Non-pigmented ciliary epithelial cell (primary cell): ENCODE results near the gene BCL2L1.
"Not testable (repeated sequence)": the region's sequence is repeated elsewhere in the genome, so short reads cannot be mapped to it uniquely, and the experiment has no call there.

Experiments
- DNase-seq: peaks from one replicate; pipeline ENCODE4 v3.0.0-alpha.2; 2010; ENCODE audit warnings: low read depth

The BCL2L1 gene

DNA sequence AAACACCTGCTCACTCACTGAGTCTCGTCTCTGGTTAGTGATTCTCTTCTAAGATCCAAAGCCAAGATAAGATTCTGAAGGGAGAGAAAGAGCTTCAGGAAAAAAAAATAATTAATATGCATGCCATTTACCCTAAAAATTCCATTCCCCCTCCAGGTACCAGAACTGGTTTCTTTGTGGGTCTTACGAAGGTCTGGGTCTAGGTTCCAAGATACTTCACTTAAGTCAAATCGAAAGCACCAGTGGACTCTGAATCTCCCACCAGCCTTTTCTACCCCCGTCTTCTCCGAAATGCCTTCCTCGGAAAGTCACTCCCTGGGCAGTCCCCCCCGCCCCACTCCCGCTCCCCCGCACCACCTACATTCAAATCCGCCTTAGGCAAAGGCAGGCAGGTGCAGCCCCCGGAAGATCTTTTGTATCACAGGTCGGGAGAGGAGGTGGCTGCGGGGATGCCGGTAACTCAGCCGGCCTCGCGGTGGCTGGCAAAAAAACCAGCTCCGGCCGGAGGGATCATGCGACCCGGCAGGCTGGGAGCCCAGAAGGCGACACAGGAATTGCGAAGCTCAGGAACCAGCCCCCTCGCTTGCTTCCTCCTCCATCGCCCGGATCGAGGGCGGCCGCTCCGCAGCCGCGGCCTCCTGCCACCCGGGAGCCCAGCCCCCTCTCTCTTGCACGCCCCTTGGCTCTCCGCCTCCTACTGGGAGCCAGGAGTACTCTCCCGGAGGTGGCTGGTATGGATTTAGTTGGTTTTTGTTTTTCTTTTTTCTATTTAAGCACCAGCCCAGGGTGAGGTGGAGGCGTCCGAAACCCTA is at the start of gene BCL2L1:
TSS of gene BCL2L1 (minus strand) at position 612 of the 812 bp plus-strand sequence. CDS start 650 bp downstream, outside the sequence.
- no peak for DNase-seq

- DNase-seq: no peak
Measured at GRCh38 chr20:31770243-31770642, 47.6 kb upstream of the BCL2L1 start.

GRCh38 chr20:31769681-31770080 is 47.0 kb upstream of the BCL2L1 start:
- DNase-seq: no peak

- DNase-seq: no peak
Measured at GRCh38 chr20:31767805-31768204, 45.1 kb upstream of the BCL2L1 start.

GRCh38 chr20:31764641-31765305 is 42.1 kb upstream of the BCL2L1 start:
- no peak for DNase-seq

DNA sequence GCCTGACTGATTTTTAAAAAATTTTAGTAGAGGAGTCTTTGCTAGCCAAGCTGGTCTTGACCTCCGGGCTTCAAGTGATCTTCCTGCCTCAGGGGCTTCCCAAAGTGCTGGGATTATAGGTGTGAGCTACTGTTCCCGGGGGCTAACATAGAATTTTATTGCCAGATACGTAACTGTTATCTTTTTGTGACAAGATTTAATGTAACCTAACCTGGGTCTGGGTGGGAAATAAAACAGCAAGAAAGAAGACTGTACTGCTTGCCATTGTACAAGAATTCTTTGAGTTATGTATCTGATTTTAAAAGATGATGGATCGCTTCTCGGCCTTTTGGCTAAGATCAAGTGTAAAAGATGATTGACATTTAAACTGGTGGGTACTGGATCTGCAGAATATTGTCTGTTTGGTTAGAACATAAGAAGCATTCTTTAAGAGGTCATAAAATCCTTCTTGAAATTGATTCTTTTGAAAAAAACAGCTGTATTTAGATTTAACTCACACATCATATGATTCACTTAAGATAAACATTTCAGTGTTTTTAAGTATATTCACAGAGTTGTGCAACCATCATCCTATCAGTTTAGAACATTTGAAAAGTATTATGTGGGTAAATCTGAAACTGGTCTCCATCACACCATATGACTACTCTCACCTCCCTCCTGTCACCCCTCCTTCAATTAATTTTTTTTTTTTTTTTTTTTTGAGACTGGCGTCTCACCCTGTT is 38.0 kb upstream of the BCL2L1 start:
- no peak for DNase-seq

- DNase-seq: no peak
Measured at GRCh38 chr20:31759836-31760518, 37.3 kb upstream of the BCL2L1 start.

DNA sequence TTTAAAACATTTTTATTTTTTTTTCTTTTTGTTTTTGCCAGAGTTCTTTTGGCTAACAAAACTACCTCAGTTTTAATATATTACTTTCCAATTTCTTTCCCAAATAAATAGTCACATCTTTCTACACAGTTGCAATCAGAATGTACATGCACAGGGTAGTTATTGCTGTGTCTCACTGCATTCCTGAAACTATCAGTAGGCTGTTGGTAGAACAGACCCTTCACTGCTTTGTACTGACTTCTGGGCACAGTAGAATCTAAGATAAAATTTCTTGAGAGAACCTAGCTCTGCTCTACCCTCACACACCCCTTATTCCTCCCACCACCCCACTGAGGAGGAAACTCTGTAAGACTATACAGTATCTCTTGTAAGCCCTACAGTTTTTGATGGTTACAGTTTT is 36.3 kb upstream of the BCL2L1 start:
- no peak for DNase-seq

DNA sequence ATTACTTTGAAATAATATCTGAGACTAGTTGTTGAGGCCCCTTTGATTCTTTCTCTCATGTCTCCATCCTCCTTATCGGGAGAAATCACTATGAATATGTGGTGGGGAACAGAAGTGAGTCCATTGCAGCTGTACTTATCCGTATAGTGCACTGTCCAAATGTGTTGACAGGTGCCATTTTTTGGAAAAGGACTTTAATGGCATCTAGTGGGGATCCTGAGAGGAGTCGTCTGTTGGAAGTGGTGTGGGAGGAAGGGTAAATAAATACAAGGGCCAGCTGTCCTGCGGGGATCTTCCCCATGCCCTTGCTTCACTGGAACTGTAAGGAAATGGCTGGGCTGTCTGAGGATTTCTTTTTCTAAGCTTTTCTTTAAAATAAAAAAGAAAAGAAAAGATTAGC is 35.9 kb upstream of the BCL2L1 start:
- no peak for DNase-seq

DNA sequence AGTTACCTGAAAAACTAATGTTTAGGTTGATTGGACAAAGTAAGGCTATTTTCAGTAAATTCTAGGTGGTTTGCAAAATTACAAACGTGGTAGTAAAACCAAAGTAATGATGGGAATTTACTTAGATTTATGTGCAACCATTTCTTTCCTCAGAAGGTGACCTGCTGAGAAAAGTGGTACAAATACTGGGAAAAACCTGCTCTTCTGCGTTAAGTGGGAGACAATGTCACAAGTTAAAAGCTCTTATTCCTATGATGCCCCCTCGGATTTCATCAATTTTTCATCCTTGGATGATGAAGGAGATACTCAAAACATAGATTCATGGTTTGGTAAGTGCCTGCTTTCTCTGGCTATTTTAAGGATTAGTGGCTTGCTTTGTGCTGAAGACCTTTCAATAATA is 34.6 kb upstream of the BCL2L1 start:
- no peak for DNase-seq

DNA sequence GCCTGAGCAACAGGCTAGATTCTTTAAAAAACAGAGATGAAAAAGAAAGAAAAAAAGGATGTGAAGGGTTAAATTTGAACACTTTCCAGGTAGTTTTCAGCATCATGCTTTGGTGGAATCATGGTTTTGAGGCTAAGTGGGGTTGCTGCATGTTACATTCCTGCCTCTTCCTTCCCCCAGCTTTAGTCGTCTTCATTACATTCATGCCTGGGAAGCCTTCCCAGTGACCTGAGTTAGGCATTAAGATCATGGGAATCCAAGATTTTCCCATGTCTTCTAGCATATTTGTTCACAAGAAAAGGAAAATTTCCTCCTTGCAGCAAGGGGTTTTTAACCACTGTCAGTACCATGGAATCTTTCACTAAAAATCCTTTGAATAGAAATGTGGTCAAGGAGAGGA is 28.5 kb upstream of the BCL2L1 start:
- peak; percentile 34 for DNase-seq

GRCh38 chr20:31749223-31749622 is 26.6 kb upstream of the BCL2L1 start:
- no peak for DNase-seq

DNA sequence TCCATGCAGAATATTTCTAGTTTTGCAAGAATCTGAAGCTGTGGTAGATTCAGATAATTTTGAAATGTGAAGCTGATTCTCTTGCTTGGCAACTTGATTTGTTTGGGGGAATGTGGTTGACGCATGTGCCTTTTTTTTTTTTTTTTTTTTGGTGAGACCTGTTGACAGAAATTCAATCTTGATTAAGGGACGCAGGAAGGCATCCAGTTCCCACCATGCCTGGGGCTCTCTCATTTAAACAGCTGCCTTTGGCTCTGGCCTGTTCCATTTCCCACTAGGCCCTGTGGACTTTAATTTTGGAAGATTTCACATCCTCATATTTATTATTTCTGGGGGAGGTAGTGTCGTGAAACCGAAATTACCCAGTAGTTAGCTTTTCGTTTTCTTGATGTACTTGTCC is 25.0 kb upstream of the BCL2L1 start:
- no peak for DNase-seq

GRCh38 chr20:31747028-31747427 is 24.4 kb upstream of the BCL2L1 start:
- DNase-seq: not testable (repeated sequence)

DNA sequence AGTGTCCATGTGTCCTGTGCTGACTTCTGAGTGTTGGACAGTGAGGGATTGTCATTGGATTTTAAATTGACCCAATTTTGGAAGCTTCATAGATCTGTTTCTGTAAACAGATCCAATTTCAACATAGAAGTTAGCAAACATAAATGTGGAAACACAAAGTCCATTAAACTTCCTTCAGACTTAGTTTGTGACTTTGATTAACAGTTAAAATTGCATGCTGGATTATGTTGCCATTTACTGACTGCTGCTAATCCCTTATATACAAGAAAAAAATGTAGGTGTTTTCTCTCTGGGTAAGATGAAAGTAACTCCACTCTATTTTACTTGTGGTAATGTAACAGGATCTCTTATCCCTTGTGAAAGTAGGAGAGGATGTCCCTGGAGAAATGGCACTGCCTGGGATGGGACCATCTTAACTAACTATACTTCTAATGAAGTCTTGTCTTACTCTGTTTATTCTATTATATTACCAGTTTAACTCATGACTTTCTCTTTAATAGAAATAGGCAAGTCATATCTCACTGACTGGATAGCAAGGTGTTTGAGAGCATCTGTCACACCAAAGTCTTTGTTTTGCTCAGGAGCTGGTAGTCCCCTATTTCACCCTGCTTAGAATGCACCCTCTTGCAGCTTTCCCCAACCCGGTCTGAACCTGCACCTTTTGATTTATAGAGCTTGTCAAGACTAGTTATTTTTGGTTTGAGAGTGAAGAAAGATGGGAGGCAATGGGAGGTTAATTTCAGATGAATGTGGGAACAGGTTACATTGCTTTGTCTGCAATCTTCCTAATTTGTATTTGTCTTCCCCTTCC is 23.6 kb upstream of the BCL2L1 start:
- no peak for DNase-seq

GRCh38 chr20:31740656-31741323 is 18.1 kb upstream of the BCL2L1 start:
- no peak for DNase-seq

DNA sequence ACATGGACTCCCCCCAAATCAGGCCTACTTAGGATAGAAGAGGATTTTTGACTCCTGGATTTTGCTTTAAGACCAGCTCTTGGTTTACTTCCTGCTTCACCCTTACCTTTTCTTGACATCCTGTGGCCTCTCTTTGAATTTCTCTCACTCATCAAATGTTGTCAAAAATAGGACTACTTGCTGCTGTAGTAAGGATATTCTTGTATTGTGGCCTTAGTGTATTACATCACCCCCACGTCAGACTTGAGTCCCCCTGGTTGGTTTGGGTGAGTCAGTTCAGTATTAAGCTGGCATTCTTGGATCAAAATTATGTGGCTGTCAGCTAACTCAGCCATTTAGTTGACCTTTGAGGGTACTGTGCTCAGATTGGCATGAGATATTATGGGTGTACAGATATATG is 17.5 kb upstream of the BCL2L1 start:
- DNase-seq: no peak

DNA sequence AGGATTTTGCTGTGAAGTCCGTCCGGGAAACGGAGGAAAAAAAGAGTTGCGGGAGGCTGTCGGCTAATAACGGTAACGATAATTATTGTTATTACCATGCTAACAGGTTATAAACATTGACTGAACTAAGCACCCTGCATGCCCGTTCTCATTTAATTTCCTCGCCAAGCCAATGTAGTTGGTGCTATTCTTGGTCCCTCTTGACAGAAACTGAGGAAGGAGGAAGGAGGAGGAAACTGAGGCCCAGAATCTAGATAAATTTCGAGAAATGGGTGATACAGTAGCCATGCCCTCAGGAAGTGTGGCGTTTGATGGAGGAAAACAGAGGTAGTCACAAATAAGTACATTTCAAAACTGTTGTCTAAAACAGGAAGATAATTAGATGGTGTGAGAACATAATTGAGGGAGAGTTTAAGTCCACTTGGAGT is 16.9 kb upstream of the BCL2L1 start:
- DNase-seq: no peak

- DNase-seq: peak; percentile 91
Measured at GRCh38 chr20:31738729-31739549, 16.3 kb upstream of the BCL2L1 start, which contains the start of gene TPX2. Gene TPX2 (plus strand): TSS chr20:31739290. CDS start chr20:31757477, 18,187 bp downstream.

- no peak for DNase-seq
Measured at GRCh38 chr20:31731321-31731717, 8.7 kb upstream of the BCL2L1 start.
